ENCODE measurements around the gene USP25.

GRCh38 chr21:15682977-15683376, 46.8 kb upstream of the USP25 start:
- TF ChIP-seq RBM25 (IDR thresholded peaks at IDR 0.05; ENCODE audit: low read depth, low read length, severe bottlenecking) (no peak), SIN3A (IDR thresholded peaks at IDR 0.05; ENCODE audit: borderline replicate concordance in 2 of 2, control insufficient read depth in 1 of 2, low read depth in 2 of 2, low read length in 2 of 2) (no peak), SMAD3 (CRISPR knock-in tag; conservative IDR thresholded peaks at IDR 0.05) (no peak), C11orf30 (IDR thresholded peaks at IDR 0.05; ENCODE audit: low read depth) (no peak), CTCF (IDR thresholded peaks at IDR 0.05 in 2 of 3, conservative IDR thresholded peaks at IDR 0.05 in 1 of 3; ENCODE audit: insufficient read depth in 2 of 3, low read depth in 1 of 3, low read length in 3 of 3) (no peak), EZH2 (IDR thresholded peaks at IDR 0.05; ENCODE audit: borderline replicate concordance, low read depth, low read length) (no peak), MXD1 (CRISPR knock-in tag; IDR thresholded peaks at IDR 0.05; ENCODE audit: borderline replicate concordance, poor library complexity, severe bottlenecking) (no peak), CBX8 (IDR thresholded peaks at IDR 0.05; ENCODE audit: borderline replicate concordance, extremely low read depth, low read depth, low read length, poor library complexity, severe bottlenecking) (no peak), NFXL1 (CRISPR knock-in tag; IDR thresholded peaks at IDR 0.05) (no peak)
